Prostate gland (tissue), 2 donors: Measurements from ENCODE around the gene ASS1. TPM values are rescaled to one million over a fixed set of nuclear protein-coding genes. Genes with fewer than 3 reads are reported as not detected.
A peak's percentile ranks its signal among the peaks of the same experiment; 100 is the strongest.

Experiments
- DNase-seq: peaks from one replicate; pipeline ENCODE4 v3.0.0-alpha.2; 2019; ENCODE audit warnings: low spot score
- H3K27ac ChIP-seq, 2 donors: fragments of 200-600 bp; sonication (generic); 2 replicates each; pipeline ENCODE4 v1.5.1; 2017 to 2019
- H3K27me3 ChIP-seq: fragments of 200-600 bp; sonication (generic); replicated peaks from 2 replicates; pipeline ENCODE4 v1.5.1; 2019; ENCODE audit not compliant: insufficient read depth
- H3K36me3 ChIP-seq, 2 donors: fragments of 200-600 bp; sonication (generic); 1 replicate in 1 of 2; 2 replicates in 1 of 2; pipeline versions ENCODE4 v1.5.1 to v1.8.1; 2017 to 2019
- H3K4me1 ChIP-seq: fragments of 200-600 bp; sonication (generic); replicated peaks from 2 replicates; pipeline ENCODE4 v1.5.1; 2019
- H3K4me3 ChIP-seq, 2 donors: fragments of 200-600 bp; sonication (generic); 2 replicates each; pipeline ENCODE4 v1.5.1; 2017 to 2019
- H3K9me3 ChIP-seq: fragments of 200-600 bp; sonication (generic); 2 replicates; pipeline ENCODE4 v1.5.1; 2017
- POLR2A ChIP-seq: fragments of 450-650 bp; IDR thresholded peaks from one replicate; pipeline ENCODE4 v1.6.1; 2016; ENCODE audit warnings: antibody characterized with exemption, mild to moderate bottlenecking
- POLR2AphosphoS5 ChIP-seq: sonication (generic); formaldehyde crosslinking; IDR thresholded peaks from one replicate; pipeline ENCODE4 v1.6.1; 2017; ENCODE audit warnings: antibody characterized with exemption
- WGBS: methylation state at CpG from one replicate; pipeline ENCODE4 v1.1.5; 2018; 5-methylcytosine and 5-hydroxymethylcytosine counted together
- intact Hi-C: fragments of 100-400 bp; cut with DNase I; formaldehyde crosslinking; loops from one replicate; pipeline ENCODE4 v1.14.2; 2022
- total RNA-seq, 2 donors: library from RNA; depleted of rRNA; stranded (reverse); fragments of >200 nt; gene quantifications; one replicate each; pipeline ENCODE4 v1.1.0, GENCODE V29; 2016
- TF ChIP-seq, protein P1 (sequence below), 4 experiments: fragments of 200-600 bp in 2 of 4; fragments of 450-650 bp in 2 of 4; sonication (generic) in 2 of 4; IDR thresholded peaks; 1 replicate in 3 of 4; 2 replicates in 1 of 4; pipeline ENCODE4 v1.5.1; 2016 to 2019; ENCODE audit warnings: antibody characterized with exemption in 4 of 4, mild to moderate bottlenecking in 2 of 4, moderate library complexity in 2 of 4

Gene ASS1
- total RNA-seq, result 100 to 1,000 TPM in 1 of 2 donors, 10 to 100 TPM in 1; 59.4 to 228 TPM

DNA sequence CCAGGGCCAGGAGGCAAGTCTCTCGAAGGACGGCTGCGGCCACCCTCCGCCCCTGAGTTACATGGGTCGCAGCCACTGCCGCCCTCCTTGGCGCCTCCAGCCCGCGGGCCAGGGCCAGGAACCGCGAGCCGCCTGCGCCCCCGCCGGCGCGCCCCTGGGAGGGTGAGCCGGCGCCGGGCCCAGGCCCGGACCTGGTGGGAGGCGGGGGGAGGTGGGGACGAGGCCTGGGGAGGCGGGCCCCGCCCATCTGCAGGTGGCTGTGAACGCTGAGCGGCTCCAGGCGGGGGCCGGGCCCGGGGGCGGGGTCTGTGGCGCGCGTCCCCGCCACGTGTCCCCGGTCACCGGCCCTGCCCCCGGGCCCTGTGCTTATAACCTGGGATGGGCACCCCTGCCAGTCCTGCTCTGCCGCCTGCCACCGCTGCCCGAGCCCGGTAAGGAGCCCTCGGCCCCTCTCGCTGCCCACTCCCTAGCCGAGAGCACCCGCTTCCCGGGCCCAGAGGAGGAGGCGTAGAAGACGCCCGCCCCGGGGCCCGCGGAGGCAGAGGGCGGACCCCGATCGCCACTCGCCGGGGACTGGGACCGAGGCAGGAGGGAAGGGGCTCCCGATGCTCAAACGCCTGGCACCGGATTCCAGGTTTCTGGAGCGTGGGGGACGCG lies at the start of gene ASS1:
ASS1 (plus strand) TSS at position 397 of the 657 bp plus-strand sequence. CDS start 7,268 bp downstream, outside the sequence.
- no peaks in the 10 kb centered on the region for H3K27me3 ChIP-seq
- no peaks in the 10 kb centered on the region for H3K4me1 ChIP-seq
- H3K36me3 ChIP-seq, result no peaks in the 10 kb centered on the region
- peak within 1 kb of the TSS; percentile 25 to 37 for H3K27ac ChIP-seq
- WGBS, result 0% methylated on average over 13 of the region's 66 CpGs
- DNase-seq, result peak; percentile 73
- no peaks in the 10 kb centered on the region for H3K9me3 ChIP-seq
- no peak for TF ChIP-seq POLR2AphosphoS5
- TF ChIP-seq POLR2A, result peak; percentile 79
- peak within 1 kb of the TSS; percentile 43 to 56 for H3K4me3 ChIP-seq
- intact Hi-C loops, result no loop called here

DNA sequence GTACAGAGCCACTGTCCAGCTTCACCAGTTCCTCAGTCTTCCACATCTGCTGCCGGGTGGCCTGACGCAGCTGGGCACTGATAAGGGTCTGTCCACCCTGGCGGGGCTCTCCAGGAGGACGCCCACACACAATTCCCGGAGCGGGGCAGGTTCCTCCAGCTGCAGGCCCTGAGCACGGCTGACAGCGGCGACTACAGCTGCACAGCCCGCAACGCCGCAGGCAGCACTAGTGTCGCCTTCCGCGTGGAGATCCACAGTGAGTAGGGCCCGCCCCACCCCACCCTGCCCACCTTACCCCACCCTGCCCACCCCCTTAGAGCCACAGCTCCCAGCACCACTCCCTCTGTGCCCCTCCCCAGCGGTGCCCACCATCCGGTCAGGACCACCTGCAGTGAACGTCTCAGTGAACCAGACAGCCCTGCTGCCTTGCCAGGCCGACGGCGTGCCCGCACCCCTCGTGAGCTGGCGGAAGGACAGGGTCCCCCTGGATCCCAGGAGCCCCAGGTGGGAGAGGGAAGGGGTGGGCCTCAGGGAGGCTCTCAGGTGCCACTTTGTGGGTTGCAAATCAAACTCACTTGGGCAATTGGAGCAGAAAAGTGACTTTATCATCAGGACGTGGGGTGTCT lies 48.8 kb upstream of the ASS1 start:
- no peak for DNase-seq
- Histone ChIP-seq H3K27ac (no peak overlapping the region), H3K9me3 (no peaks in the 10 kb centered on the region), H3K27me3 (no peaks in the 10 kb centered on the region), H3K4me1 (no peaks in the 10 kb centered on the region), H3K36me3 (no peaks in the 10 kb centered on the region), H3K4me3 (no peak overlapping the region)
- intact Hi-C loops, result no loop called here
- no peak for TF ChIP-seq POLR2A
- TF ChIP-seq POLR2AphosphoS5, result no peak
- TF ChIP-seq, protein P1, sequence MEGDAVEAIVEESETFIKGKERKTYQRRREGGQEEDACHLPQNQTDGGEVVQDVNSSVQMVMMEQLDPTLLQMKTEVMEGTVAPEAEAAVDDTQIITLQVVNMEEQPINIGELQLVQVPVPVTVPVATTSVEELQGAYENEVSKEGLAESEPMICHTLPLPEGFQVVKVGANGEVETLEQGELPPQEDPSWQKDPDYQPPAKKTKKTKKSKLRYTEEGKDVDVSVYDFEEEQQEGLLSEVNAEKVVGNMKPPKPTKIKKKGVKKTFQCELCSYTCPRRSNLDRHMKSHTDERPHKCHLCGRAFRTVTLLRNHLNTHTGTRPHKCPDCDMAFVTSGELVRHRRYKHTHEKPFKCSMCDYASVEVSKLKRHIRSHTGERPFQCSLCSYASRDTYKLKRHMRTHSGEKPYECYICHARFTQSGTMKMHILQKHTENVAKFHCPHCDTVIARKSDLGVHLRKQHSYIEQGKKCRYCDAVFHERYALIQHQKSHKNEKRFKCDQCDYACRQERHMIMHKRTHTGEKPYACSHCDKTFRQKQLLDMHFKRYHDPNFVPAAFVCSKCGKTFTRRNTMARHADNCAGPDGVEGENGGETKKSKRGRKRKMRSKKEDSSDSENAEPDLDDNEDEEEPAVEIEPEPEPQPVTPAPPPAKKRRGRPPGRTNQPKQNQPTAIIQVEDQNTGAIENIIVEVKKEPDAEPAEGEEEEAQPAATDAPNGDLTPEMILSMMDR (IDR thresholded peaks at IDR 0.05), result no peak
- 89% methylated on average over 23 of the region's 26 CpGs for WGBS

DNA sequence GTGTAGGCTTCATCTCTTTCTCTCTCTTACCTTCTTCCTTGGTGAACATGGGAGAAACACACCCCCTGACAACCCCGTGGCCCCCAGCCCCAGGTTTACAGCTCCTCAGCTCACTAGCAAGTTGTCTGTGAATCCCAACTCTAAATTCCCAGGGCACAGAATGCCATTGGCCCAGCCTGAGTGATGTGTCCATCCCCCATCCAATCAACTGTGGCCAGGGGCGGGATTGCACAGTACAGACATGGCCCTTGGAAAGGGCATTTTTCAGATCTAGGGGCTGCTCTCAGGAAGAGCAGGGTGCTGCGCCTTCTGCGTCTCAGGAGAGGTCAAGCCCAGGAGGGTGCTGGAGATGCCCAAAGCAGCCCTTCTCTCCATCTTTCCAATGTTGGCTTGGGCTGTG lies 48.2 kb upstream of the ASS1 start:
- no peaks in the 10 kb centered on the region for H3K36me3 ChIP-seq
- no peak overlapping the region for H3K27ac ChIP-seq
- intact Hi-C loops, result no loop called here
- 89% methylated on average over 4 of the region's 4 CpGs for WGBS
- no peak overlapping the region for H3K4me3 ChIP-seq
- DNase-seq, result no peak
- TF ChIP-seq POLR2A (no peak), POLR2AphosphoS5 (no peak)
- TF ChIP-seq, protein P1 (IDR thresholded peaks at IDR 0.05), result no peak
- H3K27me3 ChIP-seq, result no peaks in the 10 kb centered on the region
- H3K4me1 ChIP-seq, result no peaks in the 10 kb centered on the region
- H3K9me3 ChIP-seq, result no peaks in the 10 kb centered on the region

DNA sequence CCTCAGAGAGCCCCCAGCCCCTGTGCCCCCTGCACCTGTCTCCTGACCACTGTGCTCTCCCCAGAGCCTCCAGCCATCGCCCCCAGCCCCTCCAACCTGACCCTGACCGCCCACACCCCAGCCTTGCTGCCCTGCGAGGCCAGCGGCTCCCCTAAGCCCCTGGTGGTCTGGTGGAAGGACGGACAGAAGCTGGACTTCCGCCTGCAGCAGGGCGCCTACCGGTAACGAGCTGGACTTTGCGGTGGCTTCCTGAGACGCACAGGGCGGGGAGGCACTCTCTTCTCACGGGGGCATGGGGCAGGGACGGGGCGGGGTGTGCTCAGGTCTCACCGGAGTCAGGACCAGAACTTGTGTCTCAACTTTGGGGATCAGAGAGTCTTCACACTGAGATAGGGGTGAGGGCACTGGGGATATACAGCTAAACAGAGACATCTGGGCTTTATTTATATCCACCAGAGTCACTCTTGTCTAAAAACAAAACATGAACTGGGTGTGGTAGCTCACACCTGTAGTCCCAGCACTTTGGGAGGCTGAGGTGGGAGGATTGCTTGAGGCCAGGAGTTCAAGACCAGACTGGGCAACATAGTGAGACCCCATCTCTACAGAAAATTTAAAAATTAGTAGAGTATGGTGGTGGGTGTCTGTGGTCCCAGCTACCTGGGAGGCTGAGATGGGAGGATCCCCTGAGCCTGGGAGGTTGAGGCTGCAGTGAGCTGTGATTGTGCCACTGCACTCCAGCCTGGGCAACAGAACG lies 46.1 kb upstream of the ASS1 start:
- intact Hi-C loops, result no loop called here
- no peaks in the 10 kb centered on the region for H3K36me3 ChIP-seq

DNA sequence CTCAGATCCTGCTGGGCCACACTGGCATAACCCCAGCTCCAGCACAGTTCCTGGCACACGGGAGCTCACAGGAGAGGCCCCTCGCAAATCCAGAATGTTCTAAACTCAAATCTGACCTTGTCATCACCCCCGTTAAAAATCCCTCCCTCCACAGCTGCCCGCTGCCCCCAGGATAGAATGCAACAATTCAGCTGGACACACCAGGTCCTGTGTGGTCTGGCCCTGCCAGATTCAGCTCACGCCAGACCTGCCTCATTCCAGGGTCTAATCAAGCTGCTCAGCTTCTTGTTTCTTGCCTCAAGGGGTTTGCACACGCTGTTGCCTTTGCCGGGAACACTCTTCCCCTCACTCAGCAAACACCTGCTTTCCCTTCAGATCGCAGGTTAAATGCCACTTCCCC lies 45.0 kb upstream of the ASS1 start:
- intact Hi-C loops, result no loop called here
- TF ChIP-seq, protein P1 (IDR thresholded peaks at IDR 0.05), result no peak
- TF ChIP-seq POLR2A, result no peak
- TF ChIP-seq POLR2AphosphoS5, result no peak
- H3K4me3 ChIP-seq, result no peak overlapping the region
- no peak for DNase-seq
- H3K27me3 ChIP-seq, result no peaks in the 10 kb centered on the region
- no peaks in the 10 kb centered on the region for H3K9me3 ChIP-seq
- 49% methylated on average over 8 of the region's 8 CpGs for WGBS
- H3K36me3 ChIP-seq, result no peaks in the 10 kb centered on the region
- H3K4me1 ChIP-seq, result no peaks in the 10 kb centered on the region
- H3K27ac ChIP-seq, result no peak overlapping the region

More for the DNA sequence above, 46.1 kb upstream of the ASS1 start:
- Histone ChIP-seq H3K9me3 (no peaks in the 10 kb centered on the region), H3K4me1 (no peaks in the 10 kb centered on the region), H3K27ac (no peak overlapping the region), H3K27me3 (no peaks in the 10 kb centered on the region), H3K4me3 (no peak overlapping the region)
- DNase-seq, result no peak
- WGBS, result 68% methylated on average over 17 of the region's 17 CpGs
- TF ChIP-seq, protein P1 (IDR thresholded peaks at IDR 0.05), result no peak
- TF ChIP-seq POLR2A (no peak), POLR2AphosphoS5 (no peak)
